SK-N-SH (cell line): ENCODE data around the gene SDCCAG8. TPM values are rescaled to one million over a fixed set of nuclear protein-coding genes. Genes with fewer than 3 reads are reported as not detected.

Source experiments
- CTCF ChIA-PET: fragments of 300-600, 350-600 bp; formaldehyde crosslinking; extraction: SDS; loops from one replicate; lab custom pipeline; 2021; lab: Yijun Ruan, JAX
- POLR2A ChIA-PET: fragments of 350-600 bp; sonication (Branson Sonifier 250); formaldehyde crosslinking; extraction: SDS; loops from one replicate; lab custom pipeline; 2020; ENCODE audit warnings: antibody characterized with exemption, inconsistent platforms; lab: Yijun Ruan, JAX
- DNase-seq: peaks from one replicate; pipeline ENCODE4 v3.0.0; 2012
- H2AFZ ChIP-seq: fragments of 200-600 bp; sonication (generic); 2 replicates; pipeline ENCODE4 v1.8.1; 2016; ENCODE audit warnings: antibody characterized with exemption, mild to moderate bottlenecking, low read depth
- H3F3A ChIP-seq: fragments of 200-600 bp; sonication (generic); replicated peaks from 2 replicates; pipeline ENCODE3; 2016; ENCODE audit warnings: antibody characterized with exemption, mild to moderate bottlenecking; ENCODE audit not compliant: insufficient read depth
- H3K27ac ChIP-seq, 2 experiments: fragments of 200-500 bp in 1 of 2; fragments of 200-600 bp in 1 of 2; sonication (Bioruptor generic) in 1 of 2; sonication (generic), shearing (Covaris generic) in 1 of 2; 2 replicates each; pipeline versions ENCODE4 v1.5.1 to v1.6.1; 2014 to 2016; ENCODE audit warnings: low read depth in 2 of 2, inconsistent platforms in 1 of 2, low read length in 1 of 2, mild to moderate bottlenecking in 1 of 2, mixed read lengths in 1 of 2
- H3K27me3 ChIP-seq: fragments of 200-600 bp; sonication (generic), shearing (Covaris generic); 2 replicates; pipeline ENCODE4 v1.6.1; 2016; ENCODE audit warnings: mixed run types; ENCODE audit not compliant: insufficient read depth
- H3K36me3 ChIP-seq, 2 experiments: fragments of 200-500 bp in 1 of 2; fragments of 200-600 bp in 1 of 2; sonication (Bioruptor generic) in 1 of 2; sonication (generic) in 1 of 2; replicated peaks in 1 of 2; 2 replicates each; pipeline versions ENCODE3 to v1.5.1; 2014 to 2016; ENCODE audit warnings: low read length in 1 of 2, mild to moderate bottlenecking in 1 of 2; ENCODE audit not compliant: insufficient read depth in 2 of 2, control insufficient read depth in 1 of 2
- H3K4me1 ChIP-seq, 2 experiments: fragments of 200-500 bp in 1 of 2; fragments of 200-600 bp in 1 of 2; sonication (Bioruptor generic) in 1 of 2; sonication (generic), shearing (Covaris generic) in 1 of 2; 2 replicates each; pipeline versions ENCODE4 v1.5.1 to v1.6.1; 2014 to 2016; ENCODE audit warnings: low read depth in 1 of 2, low read length in 1 of 2, mixed run types in 1 of 2; ENCODE audit not compliant: insufficient read depth in 2 of 2, control insufficient read depth in 1 of 2
- H3K4me2 ChIP-seq: fragments of 200-600 bp; sonication (generic), shearing (Covaris generic); 2 replicates; pipeline ENCODE4 v1.6.1; 2017; ENCODE audit warnings: mixed run types
- H3K4me3 ChIP-seq, 2 experiments: fragments of 200-500 bp in 1 of 2; fragments of 200-600 bp in 1 of 2; sonication (Bioruptor generic) in 1 of 2; sonication (generic), shearing (Covaris generic) in 1 of 2; 2 replicates each; pipeline versions ENCODE4 v1.5.1 to v1.8.1; 2014 to 2016; ENCODE audit warnings: low read depth in 2 of 2, inconsistent platforms in 1 of 2, low read length in 1 of 2, mild to moderate bottlenecking in 1 of 2, mixed read lengths in 1 of 2, moderate library complexity in 1 of 2
- H3K79me2 ChIP-seq: fragments of 200-600 bp; sonication (generic); 2 replicates; pipeline ENCODE4 v1.8.1; 2017; ENCODE audit warnings: mild to moderate bottlenecking; ENCODE audit not compliant: insufficient read depth
- H3K9ac ChIP-seq: fragments of 200-600 bp; sonication (generic); 2 replicates; pipeline ENCODE4 v1.6.1; 2017; ENCODE audit warnings: mixed run types
- H3K9me2 ChIP-seq: fragments of 200-600 bp; sonication (generic); 2 replicates; pipeline ENCODE4 v1.6.1; 2017; ENCODE audit warnings: mixed run types
- H3K9me3 ChIP-seq: fragments of 200-600 bp; sonication (generic); 2 replicates; pipeline ENCODE4 v1.6.1; 2017; ENCODE audit warnings: mixed run types, mild to moderate bottlenecking, moderate library complexity
- H4K20me1 ChIP-seq: fragments of 200-600 bp; sonication (generic); 2 replicates; pipeline ENCODE4 v1.6.1; 2017; ENCODE audit warnings: mild to moderate bottlenecking, mixed run types; ENCODE audit not compliant: insufficient read depth
- ELF1 ChIP-seq: IDR thresholded peaks from 2 replicates; pipeline ENCODE4 v1.4.0; 2012
- EP300 ChIP-seq, 2 experiments: IDR thresholded peaks; 2 replicates each; pipeline versions ENCODE4 v1.4.0 to v1.6.1; 2012; ENCODE audit warnings: borderline replicate concordance in 1 of 2, low read depth in 1 of 2, low read length in 1 of 2
- MEF2A ChIP-seq: IDR thresholded peaks from 2 replicates; pipeline ENCODE4 v1.4.0; 2012; ENCODE audit warnings: low read depth, borderline replicate concordance
- POLR2AphosphoS5 ChIP-seq: IDR thresholded peaks from 2 replicates; pipeline ENCODE4 v1.6.1; 2012; ENCODE audit warnings: low read depth, low read length
- RAD21 ChIP-seq: IDR thresholded peaks from 2 replicates; pipeline ENCODE4 v1.6.1; 2012; ENCODE audit warnings: mild to moderate bottlenecking, low read length
- RFX5 ChIP-seq: IDR thresholded peaks from 2 replicates; pipeline ENCODE4 v1.6.1; 2012; ENCODE audit warnings: mild to moderate bottlenecking, improper control_type of control experiment, low read length
- SMC3 ChIP-seq: IDR thresholded peaks from 2 replicates; pipeline ENCODE4 v1.6.1; 2012; ENCODE audit warnings: low read depth, low read length, improper control_type of control experiment
- TEAD4 ChIP-seq: IDR thresholded peaks from 2 replicates; pipeline ENCODE4 v1.4.0; 2012; ENCODE audit warnings: mild to moderate bottlenecking, borderline replicate concordance; ENCODE audit not compliant: insufficient read depth
- WGBS: methylation state at CpG from one replicate; pipeline ENCODE4 v1.1.6; 2017; ENCODE audit warnings: low lambda C conversion rate; 5-methylcytosine and 5-hydroxymethylcytosine counted together
- polyA plus RNA-seq, 3 experiments: library from polyadenylated mRNA; depleted of rRNA; stranded (reverse); fragments of >200 nt; gene quantifications; 2 replicates each; pipeline ENCODE4 v1.2.3, GENCODE V29; 2012
- TF ChIP-seq, protein P1 (sequence below): IDR thresholded peaks from 2 replicates; pipeline ENCODE4; 2012
- TF ChIP-seq, protein P2 (sequence below): fragments of 200-600 bp; sonication (generic); IDR thresholded peaks from 2 replicates; pipeline ENCODE4 v1.6.1; 2017; ENCODE audit warnings: antibody characterized with exemption, mild to moderate bottlenecking, moderate library complexity
- TF ChIP-seq, protein P3 (sequence below): IDR thresholded peaks from 2 replicates; pipeline ENCODE4 v1.6.1; 2012; ENCODE audit warnings: mild to moderate bottlenecking, low read depth, low read length, moderate library complexity

SDCCAG8 gene
- polyA plus RNA-seq, 1 of the 3 experiments (the other 2 are of a cell fraction) = 22.7 TPM

DNA sequence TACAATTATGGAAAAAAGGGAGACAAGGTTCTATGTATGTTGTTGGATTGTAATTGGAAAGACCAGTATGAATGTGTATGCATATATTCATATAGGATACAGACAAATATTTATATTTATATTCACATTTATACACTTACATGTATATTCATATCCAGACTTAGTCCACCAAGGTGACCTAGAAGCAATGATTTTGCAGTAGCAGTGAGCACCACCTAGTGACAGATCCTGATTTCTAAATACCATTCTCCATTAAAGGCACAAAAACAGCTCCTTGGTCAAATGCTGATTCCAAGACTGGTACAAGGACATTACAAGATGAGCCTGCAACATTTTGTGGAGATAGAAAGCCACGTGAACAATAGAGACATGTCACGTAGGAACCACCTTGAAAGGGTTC lies 153.4 kb downstream of the SDCCAG8 start:
- H3K27me3 ChIP-seq = no peaks in the 10 kb centered on the region
- no peak overlapping the region for H3K9ac ChIP-seq
- peaks cover 0 to 12% of the 10 kb centered on the region in 2 experiments; a peak in 3 of 4 replicates for H3K4me1 ChIP-seq
- CTCF ChIA-PET = interaction anchor here (1.0 to 2.3 kb wide), 6 partner anchors 10 to 66 kb away, joined by 3 to 10 read pairs (median 6); no protein-coding TSS in a partner anchor
- no peaks in the 10 kb centered on the region for H3K9me3 ChIP-seq
- no peak overlapping the region for H2AFZ ChIP-seq
- no peak overlapping the region for H3K4me3 ChIP-seq
- H3K9me2 ChIP-seq = no peaks in the 10 kb centered on the region
- DNase-seq = no peak
- H3K27ac ChIP-seq = no peak overlapping the region
- H3F3A ChIP-seq = peaks cover 24% of the 10 kb centered on the region
- POLR2A ChIA-PET = no interaction called here
- TF ChIP-seq RFX5 (no peak), EP300 (IDR thresholded peaks at IDR 0.05; ENCODE audit: borderline replicate concordance in 1 of 2, low read depth in 1 of 2, low read length in 1 of 2) (no peak), MEF2A (no peak), RAD21 (peak; percentile 44), SMC3 (no peak; the same call in 1 of the 2 replicates)
- TF ChIP-seq, protein P1, sequence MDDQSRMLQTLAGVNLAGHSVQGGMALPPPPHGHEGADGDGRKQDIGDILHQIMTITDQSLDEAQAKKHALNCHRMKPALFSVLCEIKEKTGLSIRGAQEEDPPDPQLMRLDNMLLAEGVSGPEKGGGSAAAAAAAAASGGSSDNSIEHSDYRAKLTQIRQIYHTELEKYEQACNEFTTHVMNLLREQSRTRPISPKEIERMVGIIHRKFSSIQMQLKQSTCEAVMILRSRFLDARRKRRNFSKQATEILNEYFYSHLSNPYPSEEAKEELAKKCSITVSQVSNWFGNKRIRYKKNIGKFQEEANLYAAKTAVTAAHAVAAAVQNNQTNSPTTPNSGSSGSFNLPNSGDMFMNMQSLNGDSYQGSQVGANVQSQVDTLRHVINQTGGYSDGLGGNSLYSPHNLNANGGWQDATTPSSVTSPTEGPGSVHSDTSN = no peak
- TF ChIP-seq, protein P2, sequence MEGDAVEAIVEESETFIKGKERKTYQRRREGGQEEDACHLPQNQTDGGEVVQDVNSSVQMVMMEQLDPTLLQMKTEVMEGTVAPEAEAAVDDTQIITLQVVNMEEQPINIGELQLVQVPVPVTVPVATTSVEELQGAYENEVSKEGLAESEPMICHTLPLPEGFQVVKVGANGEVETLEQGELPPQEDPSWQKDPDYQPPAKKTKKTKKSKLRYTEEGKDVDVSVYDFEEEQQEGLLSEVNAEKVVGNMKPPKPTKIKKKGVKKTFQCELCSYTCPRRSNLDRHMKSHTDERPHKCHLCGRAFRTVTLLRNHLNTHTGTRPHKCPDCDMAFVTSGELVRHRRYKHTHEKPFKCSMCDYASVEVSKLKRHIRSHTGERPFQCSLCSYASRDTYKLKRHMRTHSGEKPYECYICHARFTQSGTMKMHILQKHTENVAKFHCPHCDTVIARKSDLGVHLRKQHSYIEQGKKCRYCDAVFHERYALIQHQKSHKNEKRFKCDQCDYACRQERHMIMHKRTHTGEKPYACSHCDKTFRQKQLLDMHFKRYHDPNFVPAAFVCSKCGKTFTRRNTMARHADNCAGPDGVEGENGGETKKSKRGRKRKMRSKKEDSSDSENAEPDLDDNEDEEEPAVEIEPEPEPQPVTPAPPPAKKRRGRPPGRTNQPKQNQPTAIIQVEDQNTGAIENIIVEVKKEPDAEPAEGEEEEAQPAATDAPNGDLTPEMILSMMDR = peak; percentile 35; the same call in 1 of the 2 replicates
- peaks cover 5% of the 10 kb centered on the region; the same call in 1 of the 2 replicates for H4K20me1 ChIP-seq
- H3K4me2 ChIP-seq = no peak overlapping the region
- H3K36me3 ChIP-seq = peaks cover 3 to 11% of the 10 kb centered on the region in 2 experiments
- 94% methylated on average over 2 of the region's 2 CpGs for WGBS
- no peaks in the 10 kb centered on the region for H3K79me2 ChIP-seq

DNA sequence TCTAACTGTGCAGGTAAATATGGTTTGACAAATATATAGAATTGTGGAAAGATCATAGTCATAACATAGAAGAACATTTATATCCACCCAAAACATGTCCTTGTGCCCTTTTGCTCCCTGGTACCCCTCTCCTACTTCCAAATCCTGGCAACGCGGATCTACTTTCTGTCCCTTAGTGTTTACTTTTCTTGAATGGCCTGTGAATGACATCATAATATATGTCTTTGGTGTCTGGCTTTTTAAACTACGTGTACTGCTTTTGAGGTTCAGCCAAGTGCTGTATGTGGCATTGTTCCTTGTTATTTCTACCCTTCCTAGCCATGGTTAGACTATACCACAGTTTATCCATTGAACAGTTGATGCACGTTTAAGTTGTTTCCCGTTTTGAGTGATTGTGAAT lies 155.6 kb downstream of the SDCCAG8 start:
- CTCF ChIA-PET = no interaction called here

More for the DNA sequence above, 155.6 kb downstream of the SDCCAG8 start:
- H2AFZ ChIP-seq = no peak overlapping the region
- TF ChIP-seq ELF1 = no peak
- no peak for TF ChIP-seq TEAD4
- TF ChIP-seq, protein P3, sequence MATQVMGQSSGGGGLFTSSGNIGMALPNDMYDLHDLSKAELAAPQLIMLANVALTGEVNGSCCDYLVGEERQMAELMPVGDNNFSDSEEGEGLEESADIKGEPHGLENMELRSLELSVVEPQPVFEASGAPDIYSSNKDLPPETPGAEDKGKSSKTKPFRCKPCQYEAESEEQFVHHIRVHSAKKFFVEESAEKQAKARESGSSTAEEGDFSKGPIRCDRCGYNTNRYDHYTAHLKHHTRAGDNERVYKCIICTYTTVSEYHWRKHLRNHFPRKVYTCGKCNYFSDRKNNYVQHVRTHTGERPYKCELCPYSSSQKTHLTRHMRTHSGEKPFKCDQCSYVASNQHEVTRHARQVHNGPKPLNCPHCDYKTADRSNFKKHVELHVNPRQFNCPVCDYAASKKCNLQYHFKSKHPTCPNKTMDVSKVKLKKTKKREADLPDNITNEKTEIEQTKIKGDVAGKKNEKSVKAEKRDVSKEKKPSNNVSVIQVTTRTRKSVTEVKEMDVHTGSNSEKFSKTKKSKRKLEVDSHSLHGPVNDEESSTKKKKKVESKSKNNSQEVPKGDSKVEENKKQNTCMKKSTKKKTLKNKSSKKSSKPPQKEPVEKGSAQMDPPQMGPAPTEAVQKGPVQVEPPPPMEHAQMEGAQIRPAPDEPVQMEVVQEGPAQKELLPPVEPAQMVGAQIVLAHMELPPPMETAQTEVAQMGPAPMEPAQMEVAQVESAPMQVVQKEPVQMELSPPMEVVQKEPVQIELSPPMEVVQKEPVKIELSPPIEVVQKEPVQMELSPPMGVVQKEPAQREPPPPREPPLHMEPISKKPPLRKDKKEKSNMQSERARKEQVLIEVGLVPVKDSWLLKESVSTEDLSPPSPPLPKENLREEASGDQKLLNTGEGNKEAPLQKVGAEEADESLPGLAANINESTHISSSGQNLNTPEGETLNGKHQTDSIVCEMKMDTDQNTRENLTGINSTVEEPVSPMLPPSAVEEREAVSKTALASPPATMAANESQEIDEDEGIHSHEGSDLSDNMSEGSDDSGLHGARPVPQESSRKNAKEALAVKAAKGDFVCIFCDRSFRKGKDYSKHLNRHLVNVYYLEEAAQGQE = no peak
- no peak for TF ChIP-seq POLR2AphosphoS5
- no peak for TF ChIP-seq MEF2A
- 95% methylated on average over 5 of the region's 5 CpGs for WGBS
- no peak overlapping the region for H3K4me3 ChIP-seq
- no peaks in the 10 kb centered on the region for H3K27me3 ChIP-seq
- H3K27ac ChIP-seq = no peak overlapping the region
- H3F3A ChIP-seq = peaks cover 20% of the 10 kb centered on the region
- no peak overlapping the region for H3K9ac ChIP-seq
- peaks cover under 1 to 18% of the 10 kb centered on the region in 2 experiments for H3K36me3 ChIP-seq
- H3K79me2 ChIP-seq = no peaks in the 10 kb centered on the region
- H3K4me2 ChIP-seq = no peak overlapping the region
- peaks cover 5% of the 10 kb centered on the region; the same call in 1 of the 2 replicates for H4K20me1 ChIP-seq
- DNase-seq = no peak
- POLR2A ChIA-PET = no interaction called here
- H3K4me1 ChIP-seq = peaks cover 0 to 12% of the 10 kb centered on the region in 2 experiments; a peak in 3 of 4 replicates
- no peaks in the 10 kb centered on the region for H3K9me2 ChIP-seq
- no peaks in the 10 kb centered on the region for H3K9me3 ChIP-seq
